GM10847 (cell line): ENCODE measurements around the gene SLC7A10.

Source experiments
- POLR2A ChIP-seq: IDR thresholded peaks from 2 replicates; pipeline ENCODE4 v1.6.1; 2011; ENCODE audit not compliant: insufficient read length; ENCODE audit errors: extremely low read depth

The SLC7A10 gene

DNA sequence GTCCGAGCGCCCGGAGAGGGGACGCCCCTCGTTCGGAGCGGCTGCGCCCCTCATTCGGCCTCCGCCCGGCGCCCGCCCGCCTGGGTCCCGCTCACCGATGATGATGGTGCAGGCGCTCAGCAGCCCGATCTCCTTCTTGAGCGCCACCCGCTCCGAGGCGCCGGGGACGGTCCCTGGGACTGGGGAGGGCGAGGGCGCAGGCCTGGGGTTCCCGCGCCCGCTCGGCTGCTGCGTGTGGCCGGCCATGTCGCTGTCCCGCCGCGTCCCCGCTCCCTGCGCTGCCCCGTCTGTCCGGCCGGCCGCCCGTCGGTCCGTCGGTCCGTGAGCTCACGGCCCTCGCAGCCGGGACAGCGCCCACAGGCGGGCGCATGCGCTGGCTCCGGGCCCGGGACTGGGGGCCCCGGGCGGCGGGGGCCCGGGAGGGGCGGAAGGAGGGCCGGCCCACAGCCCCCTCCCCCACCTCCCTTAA lies at the start of gene SLC7A10:
TSS of gene SLC7A10 (minus strand) at position 393 of the 469 bp plus-strand sequence. CDS start at position 246, 147 bp downstream.
- TF ChIP-seq POLR2A = no peak

DNA sequence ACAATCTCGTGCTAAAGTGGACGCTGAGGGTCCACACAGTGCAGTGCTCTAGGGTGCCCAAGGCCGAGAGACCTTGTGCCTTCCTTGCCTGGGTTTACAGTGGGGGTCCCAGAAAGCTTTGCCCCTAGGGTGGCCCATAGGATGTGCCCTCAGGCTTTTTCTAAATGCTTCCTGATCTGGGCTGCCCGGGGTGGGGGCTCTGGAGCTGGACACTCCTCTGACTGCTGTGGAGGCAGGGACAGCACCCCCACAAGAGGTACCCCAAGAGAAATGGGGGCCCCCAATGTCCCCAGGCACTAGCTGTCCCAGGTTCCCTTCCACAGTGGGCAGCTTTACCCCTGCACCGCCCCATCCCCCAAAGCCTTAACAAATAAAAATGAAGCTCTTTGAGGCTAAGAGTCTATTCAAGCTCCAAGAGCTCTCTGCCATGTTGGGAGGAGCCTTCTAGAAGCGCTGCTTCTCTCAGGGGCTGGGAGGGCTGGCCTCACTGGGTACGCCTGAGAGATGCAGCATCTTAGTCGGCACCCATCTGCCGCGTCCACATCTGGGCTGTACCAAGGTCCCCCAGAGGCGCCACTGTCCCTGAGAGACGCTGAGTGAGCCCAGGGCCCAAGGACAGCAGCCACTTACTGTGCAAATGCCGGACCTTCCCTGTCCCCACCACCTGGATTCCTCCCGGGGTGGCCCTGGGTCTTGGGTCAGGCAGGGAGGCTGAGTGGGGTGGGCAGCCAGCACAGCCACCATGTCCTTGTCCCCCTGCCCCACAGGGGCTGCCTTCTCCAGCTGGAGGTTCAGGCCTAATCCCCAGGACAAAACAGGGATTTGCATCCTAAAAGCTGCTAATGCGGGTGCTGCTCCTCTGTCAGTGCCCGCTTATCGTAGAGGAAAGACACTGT lies 49.3 kb upstream of the SLC7A10 start:
- no peak for TF ChIP-seq POLR2A

DNA sequence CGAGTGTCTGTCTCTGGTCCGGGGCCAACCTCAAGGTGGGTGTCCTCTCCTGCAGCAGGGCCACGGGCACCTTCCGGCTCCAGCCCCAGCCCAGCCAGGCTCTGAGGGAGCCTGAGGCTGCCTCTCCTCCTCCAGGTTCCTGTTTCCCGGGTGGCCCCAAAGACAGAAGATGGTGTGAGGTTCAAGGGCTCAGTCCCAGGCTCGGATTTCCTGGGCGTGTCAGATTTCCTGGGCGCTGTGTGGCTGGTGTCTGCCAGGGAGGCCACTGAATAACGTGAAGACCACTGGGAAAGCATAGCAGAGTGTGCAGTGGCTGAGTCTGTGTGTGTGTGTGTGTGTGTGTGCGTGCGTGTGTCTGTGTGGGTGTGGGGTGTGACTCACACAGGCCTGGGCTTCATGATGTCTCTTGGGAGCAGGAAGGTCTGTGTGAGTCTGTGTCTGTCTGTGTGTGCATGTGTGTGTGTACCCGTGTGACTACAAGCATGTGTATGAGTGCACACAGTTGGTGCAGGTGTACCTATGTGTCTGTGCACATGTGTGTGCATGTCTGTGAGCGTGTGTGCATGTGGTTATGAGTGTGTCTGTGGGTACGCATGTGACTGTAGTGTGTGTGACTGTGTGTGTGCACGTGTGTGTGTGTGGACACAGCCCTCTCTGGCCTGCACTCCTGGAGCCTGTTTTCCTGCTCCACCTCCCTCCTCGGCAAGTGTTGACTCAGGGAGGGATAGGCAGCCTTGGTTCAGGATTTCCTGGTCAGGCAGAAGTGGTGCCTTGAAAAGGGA lies 48.4 kb upstream of the SLC7A10 start:
- no peak for TF ChIP-seq POLR2A

DNA sequence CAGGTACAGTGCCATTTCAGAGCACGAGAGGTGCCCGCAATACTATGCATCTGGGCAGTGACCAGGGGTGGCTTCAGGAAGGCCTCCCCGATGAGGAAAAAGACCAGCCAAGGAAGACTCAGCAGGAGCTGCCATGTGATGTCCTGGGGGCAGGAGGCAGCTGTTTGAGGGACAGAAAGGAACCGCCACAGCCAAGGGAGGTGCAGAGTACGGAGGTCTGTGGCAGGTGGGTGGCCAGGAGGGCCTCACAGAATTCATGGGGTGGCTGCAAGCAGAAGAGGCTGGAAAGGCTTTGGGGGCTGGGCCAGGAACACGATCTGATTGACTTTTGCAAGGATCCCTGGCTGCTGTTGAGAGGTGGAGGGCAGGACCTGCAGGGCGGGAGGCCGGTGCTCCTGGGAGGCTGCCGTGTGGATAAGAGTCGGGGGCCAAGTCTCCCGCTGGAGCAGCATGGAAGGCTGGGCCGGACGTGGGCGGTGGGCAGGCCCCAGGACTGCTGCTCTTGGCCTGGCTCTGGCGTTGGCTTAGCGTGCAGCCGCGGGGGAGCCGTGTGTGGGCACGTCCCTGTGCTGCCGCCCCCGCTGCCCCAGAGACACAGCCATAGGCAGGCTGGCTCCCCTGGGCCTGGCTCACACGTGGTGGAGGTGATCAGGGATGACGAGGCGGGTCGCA lies 47.6 kb upstream of the SLC7A10 start:
- TF ChIP-seq POLR2A = no peak

DNA sequence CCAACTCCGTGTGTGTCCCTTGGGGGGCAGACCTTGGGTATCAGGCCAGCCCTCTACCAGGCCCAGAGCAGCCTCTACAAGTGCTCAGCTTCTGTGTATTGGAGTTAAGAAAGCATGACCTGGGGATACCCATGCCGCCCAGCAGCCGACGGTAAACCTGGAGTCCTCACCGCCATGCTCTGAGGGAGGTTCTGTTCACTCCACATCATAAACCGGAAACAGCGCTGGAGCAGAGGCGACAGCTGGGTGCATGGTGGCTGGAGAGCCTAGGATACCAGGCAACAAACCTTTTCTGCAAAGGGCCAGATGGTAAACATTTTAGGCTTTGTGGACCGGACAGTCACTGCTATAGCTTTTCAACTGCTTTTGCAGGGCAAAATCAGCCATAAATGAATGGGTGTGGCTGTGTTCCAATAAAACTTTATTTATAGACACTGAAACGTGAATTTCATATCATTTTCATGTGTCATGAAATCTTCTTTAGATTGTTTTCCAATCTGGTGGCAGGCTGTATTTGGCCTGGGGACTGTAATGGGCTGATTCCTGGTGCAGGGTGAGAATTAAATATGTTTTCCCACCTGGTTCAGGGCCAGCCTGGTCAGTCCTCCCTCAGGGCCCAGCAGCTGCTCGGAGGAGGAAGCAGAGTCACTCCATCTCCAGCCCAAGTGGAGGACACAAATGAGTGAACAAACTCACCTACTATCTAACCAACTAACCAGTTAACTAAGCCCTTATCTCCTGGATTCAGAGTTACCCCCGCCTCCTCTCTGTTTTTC lies 45.8 kb upstream of the SLC7A10 start:
- TF ChIP-seq POLR2A = no peak

DNA sequence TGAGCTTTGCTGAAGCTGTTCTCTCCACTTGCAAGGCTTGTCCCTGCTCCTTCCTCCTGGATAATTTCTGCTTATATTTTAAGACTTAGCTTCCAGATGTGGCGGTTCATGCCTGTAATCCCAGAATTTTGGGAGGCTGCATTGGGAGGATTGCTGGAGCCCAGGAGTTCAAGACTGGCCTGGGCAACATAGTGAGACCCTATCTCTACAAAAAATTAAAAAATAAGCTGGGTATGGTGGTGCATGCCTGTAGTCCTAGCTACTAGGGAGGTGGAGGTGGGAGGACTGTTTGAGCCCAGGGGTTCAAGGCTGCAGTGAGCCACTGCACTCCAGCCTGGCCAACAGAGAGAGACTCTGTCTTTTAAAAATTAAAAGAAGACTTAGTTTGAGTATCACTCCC lies 45.1 kb upstream of the SLC7A10 start:
- no peak for TF ChIP-seq POLR2A

DNA sequence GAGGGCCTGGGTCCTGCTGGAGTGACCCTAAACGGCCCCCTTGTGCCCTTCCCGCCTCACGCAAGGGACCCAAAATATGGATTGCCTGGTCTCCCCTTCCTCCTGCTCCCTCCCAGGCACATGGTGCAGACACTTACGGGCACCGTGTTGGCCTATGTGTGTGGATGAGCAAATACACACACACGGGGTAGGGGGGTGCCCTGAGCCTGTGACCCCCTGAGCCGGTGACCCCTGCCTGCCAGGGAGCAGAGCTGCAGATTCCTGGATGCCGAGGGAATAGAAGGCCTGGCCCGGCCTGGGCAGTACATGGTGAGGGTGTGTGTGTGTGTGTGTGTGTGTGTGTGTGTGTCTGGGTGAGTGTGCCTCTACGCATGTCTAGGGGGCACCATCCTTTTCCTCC lies 43.4 kb upstream of the SLC7A10 start:
- TF ChIP-seq POLR2A = no peak

DNA sequence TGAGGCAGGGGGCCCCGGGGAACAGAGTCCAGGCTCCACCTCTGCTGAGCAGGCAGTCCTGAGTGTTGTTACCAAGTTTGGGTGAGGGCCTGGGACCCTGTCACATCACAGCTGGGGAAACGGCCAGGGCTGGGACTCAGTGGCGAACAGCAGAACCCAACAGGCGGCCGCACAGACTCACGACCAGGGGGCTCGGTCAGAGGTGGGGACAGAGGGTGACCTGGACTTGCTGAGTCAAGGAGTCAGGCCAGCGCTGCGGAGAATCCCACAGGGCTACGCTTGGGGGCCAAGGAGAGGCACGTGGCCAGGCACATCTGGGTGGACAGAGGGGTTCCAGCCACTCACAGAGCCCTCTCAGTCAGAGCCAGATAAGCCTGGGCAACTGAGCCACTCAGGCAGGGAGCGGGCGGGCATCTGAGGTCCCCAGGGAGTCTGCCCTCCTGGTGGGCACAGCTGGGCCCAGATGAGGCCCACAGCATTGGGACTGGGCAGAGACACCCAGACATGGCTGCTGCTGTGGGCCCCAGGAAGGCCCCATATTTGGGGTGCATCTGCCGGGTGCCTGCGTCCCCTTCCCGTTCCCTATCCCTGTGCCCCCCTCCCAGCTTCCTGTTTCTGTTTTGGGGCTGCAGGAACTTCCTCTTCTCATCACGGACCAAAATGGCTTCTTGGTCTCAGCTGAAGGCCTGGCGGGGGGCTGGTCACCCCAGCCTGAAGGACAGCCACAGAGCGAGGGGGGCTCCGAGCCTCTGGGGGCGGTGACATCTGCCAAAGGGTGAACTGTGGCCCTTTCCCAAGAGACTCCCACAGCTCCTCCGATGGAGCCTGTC lies 42.7 kb upstream of the SLC7A10 start:
- no peak for TF ChIP-seq POLR2A

DNA sequence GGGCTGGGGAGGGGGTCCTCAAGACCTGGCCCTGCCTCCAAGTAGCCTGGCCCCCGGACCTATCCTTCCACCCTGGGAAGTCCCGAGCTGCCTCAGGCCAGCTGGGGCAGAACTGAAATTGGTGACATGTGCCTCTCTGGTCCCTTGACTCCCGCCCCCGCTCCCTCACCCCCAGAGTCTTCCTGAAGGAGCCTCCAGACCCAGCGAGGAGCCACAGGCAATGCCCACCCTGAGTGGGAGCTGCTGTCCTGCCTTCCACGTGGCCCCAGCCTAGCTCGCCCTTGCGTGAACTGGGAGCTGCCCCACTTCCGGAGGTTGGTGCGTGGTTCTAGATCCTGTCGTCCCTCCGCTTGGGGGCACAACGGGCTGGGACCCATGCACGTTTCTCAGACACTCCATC lies 42.1 kb upstream of the SLC7A10 start:
- no peak for TF ChIP-seq POLR2A

DNA sequence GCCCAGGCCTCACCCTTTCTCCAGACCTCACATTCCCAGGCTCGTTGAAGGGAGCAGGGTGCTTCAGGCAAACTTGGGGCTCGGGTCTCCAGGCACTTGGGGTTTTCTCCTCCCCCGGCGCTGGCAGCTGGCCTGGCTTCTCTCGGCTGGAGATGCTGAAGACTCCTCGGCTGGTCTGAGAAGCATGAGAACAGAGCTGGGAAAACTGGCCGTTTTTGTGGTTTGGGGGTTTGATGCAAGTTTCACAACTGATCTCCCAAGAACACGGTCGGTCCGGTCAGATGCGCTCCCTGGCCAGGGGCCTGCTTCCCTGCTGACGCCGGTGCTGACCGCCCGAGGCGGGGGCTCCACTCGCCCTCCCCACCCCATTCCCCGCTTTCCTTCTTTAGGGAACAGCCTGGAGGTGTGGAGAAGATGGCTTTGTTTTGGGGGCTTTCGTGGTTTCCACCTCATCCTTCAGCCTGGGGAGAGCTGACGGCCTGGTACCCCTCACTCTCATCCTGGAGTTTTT lies 41.4 kb upstream of the SLC7A10 start:
- TF ChIP-seq POLR2A = no peak

DNA sequence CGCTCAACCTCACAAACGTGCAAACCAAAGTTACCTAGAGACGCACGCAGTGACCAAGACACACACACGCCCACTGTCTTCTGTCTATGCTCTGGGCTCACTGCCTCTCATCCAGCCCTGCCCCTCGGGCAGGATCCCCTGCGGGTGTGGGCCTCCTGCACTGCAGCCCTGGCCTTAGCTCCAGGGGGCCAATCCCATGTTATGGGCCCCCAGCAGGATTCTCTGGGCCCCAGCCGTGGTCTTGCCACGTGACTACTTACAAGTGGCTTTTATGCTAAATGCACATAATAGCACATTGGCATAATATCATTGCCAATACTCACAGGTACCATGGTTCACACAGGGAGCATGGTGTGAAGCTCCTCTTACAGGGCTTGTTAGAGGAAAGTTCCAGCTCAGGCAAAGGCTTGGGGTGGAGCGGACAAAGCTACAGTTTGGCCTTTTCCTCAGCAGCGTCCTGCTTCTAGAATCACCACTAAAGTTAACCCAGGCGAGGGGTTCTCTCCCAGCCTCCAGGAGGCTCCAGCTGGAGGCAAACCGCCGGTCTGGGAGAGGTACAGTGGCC lies 39.3 kb upstream of the SLC7A10 start:
- TF ChIP-seq POLR2A = no peak

DNA sequence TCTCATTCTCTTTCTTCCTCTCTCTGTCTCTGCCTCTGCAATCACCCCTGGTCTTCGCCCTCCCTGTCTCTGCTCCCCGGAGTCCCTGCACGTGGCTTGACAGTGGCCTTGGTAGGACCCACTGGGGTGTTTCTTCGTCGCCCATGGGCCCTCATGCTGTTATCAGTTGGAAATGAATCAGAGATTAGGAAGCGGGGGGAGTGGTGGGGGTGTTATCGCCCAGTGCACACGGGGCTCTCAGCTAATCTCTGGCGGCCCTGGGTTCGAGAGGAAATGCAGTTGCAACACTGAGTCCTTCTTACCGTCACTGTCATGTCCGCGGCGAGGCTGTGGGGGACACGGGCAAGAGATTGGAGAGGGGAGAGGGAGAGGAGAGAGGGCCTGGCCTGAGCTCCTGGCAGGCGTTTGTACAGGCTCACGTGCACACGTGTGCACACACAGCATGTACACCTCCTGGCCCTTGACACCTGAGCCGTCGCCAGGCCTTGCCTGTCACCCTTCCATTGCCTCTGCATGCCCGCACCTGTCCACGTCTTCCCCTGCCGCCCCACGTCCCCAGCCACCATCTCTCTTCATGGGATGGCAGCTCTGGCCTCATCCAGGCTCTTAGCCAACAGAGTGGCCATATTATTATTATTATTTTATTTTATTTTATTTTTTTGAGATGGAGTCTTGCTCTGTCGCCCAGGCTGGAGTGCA lies 37.8 kb upstream of the SLC7A10 start:
- TF ChIP-seq POLR2A = no peak
